GM12864 (cell line): ENCODE measurements around the gene RPAIN.
A peak's percentile ranks its signal among the peaks of the same experiment; 100 is the strongest.

Source experiments
- DNase-seq: peaks from one replicate; pipeline ENCODE4 v3.0.0-alpha.2; 2011; ENCODE audit warnings: low read depth
- H3K4me3 ChIP-seq: 2 replicates; pipeline ENCODE4 v1.5.1; 2011; ENCODE audit warnings: mild to moderate bottlenecking, low read depth, low read length, control low read depth
- TF ChIP-seq, protein P1 (sequence below): IDR thresholded peaks from 2 replicates; pipeline ENCODE4 v1.5.1; 2011; ENCODE audit warnings: low read depth, mild to moderate bottlenecking, moderate library complexity, low read length, control low read depth, inconsistent platforms; ENCODE audit errors: missing control alignments

Gene RPAIN

DNA sequence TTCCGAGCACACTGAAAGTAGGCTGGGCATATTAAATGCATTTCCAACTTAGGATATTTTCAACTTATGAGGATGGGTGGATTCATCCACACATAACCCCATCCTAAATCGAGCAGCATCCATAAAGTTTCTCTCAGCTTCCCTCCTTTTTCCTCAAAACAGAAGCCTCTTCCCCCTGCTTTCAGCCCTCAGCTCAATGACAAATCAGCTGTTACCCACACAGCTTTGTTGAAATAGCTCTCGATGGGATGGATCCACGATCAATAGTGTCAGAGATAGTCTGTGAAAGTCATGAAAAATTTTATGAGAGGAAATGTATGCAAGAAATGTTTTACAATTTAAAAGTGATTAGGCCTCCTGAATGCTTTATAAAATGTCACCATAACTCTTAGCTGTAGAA lies 46.3 kb downstream of the RPAIN start:
- TF ChIP-seq, protein P1, sequence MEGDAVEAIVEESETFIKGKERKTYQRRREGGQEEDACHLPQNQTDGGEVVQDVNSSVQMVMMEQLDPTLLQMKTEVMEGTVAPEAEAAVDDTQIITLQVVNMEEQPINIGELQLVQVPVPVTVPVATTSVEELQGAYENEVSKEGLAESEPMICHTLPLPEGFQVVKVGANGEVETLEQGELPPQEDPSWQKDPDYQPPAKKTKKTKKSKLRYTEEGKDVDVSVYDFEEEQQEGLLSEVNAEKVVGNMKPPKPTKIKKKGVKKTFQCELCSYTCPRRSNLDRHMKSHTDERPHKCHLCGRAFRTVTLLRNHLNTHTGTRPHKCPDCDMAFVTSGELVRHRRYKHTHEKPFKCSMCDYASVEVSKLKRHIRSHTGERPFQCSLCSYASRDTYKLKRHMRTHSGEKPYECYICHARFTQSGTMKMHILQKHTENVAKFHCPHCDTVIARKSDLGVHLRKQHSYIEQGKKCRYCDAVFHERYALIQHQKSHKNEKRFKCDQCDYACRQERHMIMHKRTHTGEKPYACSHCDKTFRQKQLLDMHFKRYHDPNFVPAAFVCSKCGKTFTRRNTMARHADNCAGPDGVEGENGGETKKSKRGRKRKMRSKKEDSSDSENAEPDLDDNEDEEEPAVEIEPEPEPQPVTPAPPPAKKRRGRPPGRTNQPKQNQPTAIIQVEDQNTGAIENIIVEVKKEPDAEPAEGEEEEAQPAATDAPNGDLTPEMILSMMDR, result no peak
- no peak for DNase-seq
- H3K4me3 ChIP-seq, result no peak overlapping the region; the same call in 1 of the 2 replicates

DNA sequence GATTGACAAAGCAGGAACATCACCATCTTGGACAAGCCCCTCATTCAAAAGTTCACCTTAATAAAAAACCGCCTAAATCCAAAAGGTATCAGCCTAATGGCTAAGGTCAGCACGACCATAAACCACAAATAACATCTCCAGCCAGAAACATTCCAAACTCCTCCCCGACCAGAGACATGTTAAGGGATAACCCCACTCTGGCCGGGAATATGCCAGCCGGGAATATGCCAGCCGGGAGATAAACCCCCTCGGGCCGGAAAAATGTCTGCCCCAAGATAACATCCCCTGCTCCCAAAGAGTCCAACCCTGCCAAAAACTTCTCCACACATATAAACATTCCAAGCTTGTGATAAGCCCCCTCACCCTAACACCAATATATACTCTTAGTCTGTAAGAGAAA lies 47.4 kb downstream of the RPAIN start:
- DNase-seq, result no peak
- TF ChIP-seq, protein P1, result no peak
- H3K4me3 ChIP-seq, result peak overlapping the region; percentile 81

DNA sequence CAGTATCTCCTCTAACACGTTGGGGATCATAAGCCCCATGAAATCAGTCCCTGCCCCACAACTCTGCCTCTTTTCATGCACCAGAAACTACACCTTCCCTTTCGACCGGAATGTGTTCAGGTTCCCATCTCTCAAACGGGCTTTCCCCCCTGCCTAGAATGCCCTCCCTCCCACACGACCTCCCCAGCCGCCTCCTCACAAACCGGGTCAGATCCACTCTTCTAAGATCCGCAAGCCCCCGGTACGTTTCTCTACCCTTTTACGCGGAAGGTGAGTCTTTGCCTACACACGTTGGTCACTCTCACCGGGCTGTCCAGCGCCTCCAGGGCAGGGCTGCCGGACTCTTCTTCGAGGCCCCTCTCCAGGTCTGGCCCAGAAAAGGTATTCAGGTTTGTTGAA lies 48.1 kb downstream of the RPAIN start:
- DNase-seq, result no peak

DNA sequence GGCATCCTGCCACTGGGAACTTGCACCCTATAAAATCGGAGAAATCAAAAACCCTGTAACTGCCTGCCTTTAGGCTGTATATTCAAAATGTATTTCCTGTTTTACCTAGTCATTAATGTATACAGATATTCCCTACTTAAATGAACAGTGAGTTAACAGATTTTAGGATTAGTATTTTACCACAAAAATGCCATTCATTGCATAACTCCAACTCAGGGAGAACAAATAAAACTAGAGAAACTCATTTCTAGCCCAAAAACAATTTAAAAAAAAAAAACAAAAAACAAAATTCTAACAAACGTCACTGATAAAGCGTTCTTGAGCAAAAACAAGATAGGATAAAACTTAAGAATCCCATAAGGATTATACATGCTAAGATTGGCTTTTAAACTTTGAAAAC lies 52.5 kb downstream of the RPAIN start:
- H3K4me3 ChIP-seq, result no peak overlapping the region
- TF ChIP-seq, protein P1, result no peak
- DNase-seq, result no peak

More for the DNA sequence above, 48.1 kb downstream of the RPAIN start:
- TF ChIP-seq, protein P1, result no peak
- H3K4me3 ChIP-seq, result peak overlapping the region; percentile 81

DNA sequence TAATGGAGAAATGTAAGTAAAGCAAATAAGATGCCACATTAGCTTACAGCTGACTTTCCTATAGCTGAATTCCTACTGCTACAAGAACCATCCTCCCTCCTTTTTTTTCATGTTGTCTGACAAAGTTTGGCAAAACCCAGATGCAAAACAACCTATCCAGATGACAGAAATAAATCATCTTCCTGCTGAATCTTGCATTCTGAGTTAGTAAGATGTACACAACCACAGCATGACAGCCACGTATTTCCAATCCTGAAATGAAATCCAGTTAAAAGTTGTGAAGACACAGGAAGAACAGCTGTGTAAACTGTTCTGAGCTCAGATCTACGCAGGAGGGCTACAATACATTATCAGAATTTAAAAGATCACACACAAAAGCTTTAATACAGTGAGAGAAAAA lies 53.9 kb downstream of the RPAIN start:
- TF ChIP-seq, protein P1, result no peak
- no peak for DNase-seq

DNA sequence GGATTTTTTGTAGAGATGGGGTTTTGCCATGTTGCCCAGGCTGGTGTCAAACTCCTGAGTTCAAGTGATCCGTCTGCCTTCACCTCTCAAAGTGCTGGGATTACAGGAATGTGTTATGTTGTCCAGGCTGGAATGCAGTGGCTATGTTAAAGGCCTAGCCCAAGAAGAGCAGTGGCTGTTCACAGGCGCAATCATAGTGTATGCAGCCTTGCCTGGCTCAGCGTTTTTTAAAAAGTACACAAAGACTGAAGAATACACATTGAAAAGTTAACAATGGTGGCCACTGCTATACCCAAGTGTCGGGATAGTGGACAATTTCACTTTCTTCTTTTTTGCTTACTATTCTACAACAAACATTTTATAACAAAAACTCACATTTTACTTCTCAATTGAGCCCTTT lies 59.0 kb downstream of the RPAIN start:
- H3K4me3 ChIP-seq, result no peak overlapping the region
- DNase-seq, result no peak
- TF ChIP-seq, protein P1, result no peak

More for the DNA sequence above, 53.9 kb downstream of the RPAIN start:
- no peak overlapping the region for H3K4me3 ChIP-seq

DNA sequence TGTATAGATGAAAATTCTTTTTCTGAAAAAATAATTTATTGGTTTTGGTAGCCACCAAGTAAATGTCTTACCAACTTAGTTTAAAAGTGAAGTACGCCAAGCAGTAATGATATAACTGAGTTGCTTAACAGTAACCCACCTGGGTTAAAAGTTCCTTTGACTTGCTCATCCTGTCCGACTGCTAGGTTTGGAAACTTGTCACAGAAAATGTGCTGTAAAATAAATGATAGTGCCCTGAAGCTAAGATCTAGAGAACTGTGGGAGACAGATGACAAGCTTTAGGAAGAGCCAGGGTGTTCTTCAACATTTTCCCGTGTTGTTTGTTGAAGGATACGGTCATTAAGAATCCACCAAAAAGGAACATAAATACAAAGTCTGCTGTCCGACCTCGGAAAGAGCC lies 61.0 kb downstream of the RPAIN start:
- DNase-seq, result no peak
- TF ChIP-seq, protein P1, result no peak
- H3K4me3 ChIP-seq, result no peak overlapping the region
